Lung (tissue), 12 donors: ENCODE measurements around the gene GPR161. TPM values are rescaled to one million over a fixed set of nuclear protein-coding genes. Genes with fewer than 3 reads are reported as not detected.

Experiments used
- ATAC-seq: fragments of 200-7000 bp; cut with Tn5 transposase; one replicate; pipeline ENCODE4 v1.9.1; 2020; ENCODE audit warnings: moderate number of reproducible peaks; ENCODE audit not compliant: insufficient read depth, low FRiP score
- DNase-seq, 3 donors: peaks; one replicate each; pipeline ENCODE4 v3.0.0-alpha.2; 2013 to 2017
- H3K27ac ChIP-seq, 2 donors: one replicate each; pipeline ENCODE4 v1.5.1; 2013; ENCODE audit warnings: mild to moderate bottlenecking in 2 of 2, moderate library complexity in 2 of 2, control low read depth in 1 of 2, inconsistent platforms in 1 of 2, low read depth in 1 of 2, low read length in 1 of 2
- H3K27me3 ChIP-seq, 3 donors: one replicate each; pipeline ENCODE4 v1.5.1; 2013; ENCODE audit warnings: low read length in 2 of 3; ENCODE audit not compliant: control insufficient read depth in 3 of 3, insufficient read depth in 3 of 3
- H3K36me3 ChIP-seq, 4 donors: one replicate each; pipeline ENCODE4 v1.5.1; 2013; ENCODE audit warnings: low read length in 4 of 4, mild to moderate bottlenecking in 1 of 4, moderate library complexity in 1 of 4; ENCODE audit not compliant: control insufficient read depth in 4 of 4, insufficient read depth in 4 of 4
- H3K4me1 ChIP-seq, 5 donors: one replicate each; pipeline ENCODE4 v1.5.1; 2013; ENCODE audit warnings: low read length in 5 of 5, mild to moderate bottlenecking in 2 of 5, moderate library complexity in 1 of 5; ENCODE audit not compliant: control insufficient read depth in 5 of 5, insufficient read depth in 5 of 5
- H3K4me3 ChIP-seq: one replicate; pipeline ENCODE4 v1.5.1; 2013; ENCODE audit warnings: mild to moderate bottlenecking, control low read depth, moderate library complexity
- H3K9ac ChIP-seq, 2 donors: one replicate each; pipeline ENCODE4 v1.5.1; 2013; ENCODE audit warnings: low read length in 2 of 2, control low read depth in 1 of 2; ENCODE audit not compliant: insufficient read depth in 1 of 2
- H3K9me3 ChIP-seq, 4 donors: one replicate each; pipeline ENCODE4 v1.5.1; 2013; ENCODE audit warnings: low read length in 3 of 4, mild to moderate bottlenecking in 1 of 4, moderate library complexity in 1 of 4; ENCODE audit not compliant: control insufficient read depth in 4 of 4, insufficient read depth in 3 of 4
- WGBS, 2 donors: extraction: QIAGEN DNeasy Blood & Tissue Kit; methylation state at CpG; one replicate each; pipeline ENCODE4 v1.1.7; 2013; 5-methylcytosine and 5-hydroxymethylcytosine counted together
- polyA plus RNA-seq, 2 donors: library from polyadenylated mRNA; stranded (reverse); fragments of 200-250 nt; gene quantifications; one replicate each; pipeline ENCODE4 v1.2.1, GENCODE V29; 2013
- total RNA-seq, 2 donors: library from RNA; depleted of rRNA in 1 of 2; stranded (reverse); fragments of >200 nt in 1 of 2; gene quantifications; one replicate each; pipeline ENCODE4 v1.2.1, GENCODE V29; 2014 to 2021
- TF ChIP-seq, protein P1 (sequence below): IDR thresholded peaks from 2 replicates; pipeline ENCODE4 v1.5.1; 2012; ENCODE audit warnings: mild to moderate bottlenecking; ENCODE audit errors: control extremely low read depth, extremely low read depth
- donor health status: control.
- donor health status: control.
- donor health status: Bipolar disorder and iron deficiency.
- donor health status: healthy.
- donor health status: DM: yes; HTN: yes; CAD: no.

The GPR161 gene
- total and polyA plus RNA-seq, 4 donors: 2.8 to 15.0 (median 5.7) TPM

DNA sequence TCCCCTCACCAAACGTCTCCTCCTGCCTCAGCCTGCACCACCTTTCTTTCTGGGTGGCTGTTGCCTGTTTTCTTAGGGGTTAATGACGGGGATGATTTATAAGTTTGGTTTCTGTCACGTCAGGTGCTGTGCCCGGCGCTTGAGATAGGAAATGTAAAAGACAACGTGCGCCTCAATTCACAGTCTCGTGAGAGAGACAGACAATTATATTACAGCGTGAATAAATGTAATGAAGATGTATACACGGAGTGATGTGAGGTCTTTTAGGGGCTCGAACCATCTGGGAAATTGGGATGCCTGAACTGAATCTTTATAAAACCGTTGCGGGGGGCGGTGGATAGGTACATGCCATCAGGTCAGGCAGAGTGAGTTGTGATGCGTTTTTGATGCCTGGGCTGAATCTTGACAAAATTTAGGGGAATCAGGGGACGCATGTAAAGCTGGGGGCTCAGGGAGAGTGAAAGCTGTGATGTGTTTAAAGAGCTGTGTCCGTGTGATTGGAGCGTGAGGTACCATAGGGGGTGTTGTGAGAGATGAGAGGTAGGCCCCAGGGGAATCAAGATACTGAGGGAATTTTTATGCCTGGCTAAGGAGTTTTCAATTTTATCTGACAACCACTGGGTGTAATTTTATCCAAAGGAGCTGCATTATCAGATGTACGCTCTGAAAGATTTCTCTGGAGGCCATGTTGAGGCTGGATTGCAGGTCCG lies 42.9 kb upstream of the GPR161 start:
- peaks cover 0 to 8% (median 6%) of the 10 kb centered on the region in 5 donors for H3K4me1 ChIP-seq
- no peaks in the 10 kb centered on the region for H3K27me3 ChIP-seq
- WGBS, 2 donors: 7 to 9% methylated on average over 20 of the region's 20 CpGs
- H3K4me3 ChIP-seq: peak overlapping the region; percentile 90
- H3K9ac ChIP-seq: peak overlapping the region; percentile 78 to 80
- H3K36me3 ChIP-seq: no peaks in the 10 kb centered on the region
- peak in 2 of 3 donors; percentile 25 to 35 for DNase-seq
- TF ChIP-seq, protein P1, sequence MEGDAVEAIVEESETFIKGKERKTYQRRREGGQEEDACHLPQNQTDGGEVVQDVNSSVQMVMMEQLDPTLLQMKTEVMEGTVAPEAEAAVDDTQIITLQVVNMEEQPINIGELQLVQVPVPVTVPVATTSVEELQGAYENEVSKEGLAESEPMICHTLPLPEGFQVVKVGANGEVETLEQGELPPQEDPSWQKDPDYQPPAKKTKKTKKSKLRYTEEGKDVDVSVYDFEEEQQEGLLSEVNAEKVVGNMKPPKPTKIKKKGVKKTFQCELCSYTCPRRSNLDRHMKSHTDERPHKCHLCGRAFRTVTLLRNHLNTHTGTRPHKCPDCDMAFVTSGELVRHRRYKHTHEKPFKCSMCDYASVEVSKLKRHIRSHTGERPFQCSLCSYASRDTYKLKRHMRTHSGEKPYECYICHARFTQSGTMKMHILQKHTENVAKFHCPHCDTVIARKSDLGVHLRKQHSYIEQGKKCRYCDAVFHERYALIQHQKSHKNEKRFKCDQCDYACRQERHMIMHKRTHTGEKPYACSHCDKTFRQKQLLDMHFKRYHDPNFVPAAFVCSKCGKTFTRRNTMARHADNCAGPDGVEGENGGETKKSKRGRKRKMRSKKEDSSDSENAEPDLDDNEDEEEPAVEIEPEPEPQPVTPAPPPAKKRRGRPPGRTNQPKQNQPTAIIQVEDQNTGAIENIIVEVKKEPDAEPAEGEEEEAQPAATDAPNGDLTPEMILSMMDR: no peak
- ATAC-seq: no peak
- H3K9me3 ChIP-seq: no peaks in the 10 kb centered on the region
- H3K27ac ChIP-seq: peak overlapping the region; percentile 89 to 97

DNA sequence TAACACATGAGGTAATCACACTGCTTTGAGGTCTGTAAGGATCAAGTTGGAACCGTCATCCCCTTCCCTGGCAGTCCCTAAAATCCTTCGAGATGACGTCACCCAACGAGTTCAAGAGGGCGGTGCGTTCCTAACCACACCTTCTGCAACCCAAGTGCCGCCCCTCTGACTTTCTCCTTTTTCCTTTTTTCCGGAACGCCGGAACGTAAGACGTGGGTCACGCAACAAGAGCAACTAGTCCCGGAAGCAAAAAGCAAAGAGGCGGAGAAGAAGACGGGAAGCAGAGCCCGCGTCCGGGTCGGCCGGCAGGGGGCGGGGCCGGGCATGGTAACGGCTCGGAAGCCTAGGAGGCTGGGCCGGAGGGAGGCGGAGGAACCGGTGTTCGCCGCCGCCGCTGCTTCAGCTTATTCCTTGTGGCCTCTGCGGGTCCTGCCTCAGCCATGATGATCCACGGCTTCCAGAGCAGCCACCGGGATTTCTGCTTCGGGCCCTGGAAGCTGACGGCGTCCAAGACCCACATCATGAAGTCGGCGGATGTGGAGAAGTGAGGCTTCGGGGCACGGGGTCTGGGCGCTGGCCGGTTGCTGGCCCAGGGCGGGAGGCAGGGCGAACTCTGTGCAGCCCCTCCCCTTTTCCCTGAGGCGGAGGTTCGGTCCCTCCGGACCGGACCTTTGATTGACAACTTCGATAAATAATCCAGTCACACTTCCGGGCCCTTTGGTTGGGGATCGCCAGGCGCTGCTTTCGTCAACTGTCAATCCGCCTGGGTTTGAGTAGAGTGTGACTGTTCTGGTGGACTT lies 42.1 kb upstream of the GPR161 start, which contains the start of gene TIPRL:
Gene TIPRL (plus strand): TSS at position 325 of the 800 bp plus-strand sequence. CDS start 116 bp downstream, at position 441.
- H3K4me1 ChIP-seq: peaks cover 0 to 8% (median 6%) of the 10 kb centered on the region in 5 donors
- no peaks in the 10 kb centered on the region for H3K9me3 ChIP-seq
- H3K27me3 ChIP-seq: no peaks in the 10 kb centered on the region
- peak; percentile 99 for ATAC-seq
- 0 to 1% methylated on average over 56 of the region's 56 CpGs for WGBS, 2 donors
- peak within 1 kb of the TSS; percentile 90 for H3K4me3 ChIP-seq
- no peaks in the 10 kb centered on the region for H3K36me3 ChIP-seq
- TF ChIP-seq, protein P1: peak; percentile 49
- DNase-seq: peak; percentile 97 to 99 (median 98)
- H3K27ac ChIP-seq: peak within 1 kb of the TSS; percentile 89 to 97
- peak within 1 kb of the TSS; percentile 78 to 92 for H3K9ac ChIP-seq

DNA sequence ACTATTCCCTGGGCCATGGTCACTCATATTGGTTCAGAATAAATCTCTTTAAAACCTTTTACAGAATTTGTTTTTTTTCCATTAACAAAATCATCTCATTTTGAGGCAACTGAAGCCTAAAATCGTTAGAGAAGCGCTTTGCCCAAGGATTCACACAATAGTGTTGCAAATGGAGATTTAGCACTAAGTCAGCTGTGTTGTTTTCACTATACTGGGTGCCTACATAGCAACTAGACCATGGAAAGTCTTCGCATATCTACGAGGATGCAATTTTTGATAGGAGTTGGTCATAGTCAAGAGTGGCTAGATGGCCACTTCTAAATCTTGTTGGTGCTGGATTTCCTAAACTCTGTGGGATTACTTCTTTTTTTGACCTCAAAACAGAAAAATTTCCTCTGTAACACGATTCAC lies 41.5 kb upstream of the GPR161 start:
- Histone ChIP-seq H3K27ac (peak overlapping the region; percentile 89 to 97), H3K4me1 (peaks cover 0 to 8% (median 5%) of the 10 kb centered on the region in 5 donors), H3K9ac (peak overlapping the region; percentile 58 to 92), H3K27me3 (no peaks in the 10 kb centered on the region), H3K4me3 (peak overlapping the region; percentile 90), H3K9me3 (no peaks in the 10 kb centered on the region), H3K36me3 (no peaks in the 10 kb centered on the region)
- 73 to 75% methylated on average over 5 of the region's 5 CpGs for WGBS, 2 donors
- DNase-seq (no peak), ATAC-seq (no peak)
- TF ChIP-seq, protein P1: no peak
